GM21381 (cell line): Measurements from ENCODE around the gene PRICKLE4.

ENCODE experiments used
- ATAC-seq: cut with Tn5 transposase; IDR thresholded peaks from one replicate; pipeline ENCODE4 v1.9.1; 2021; ENCODE audit warnings: mild to moderate bottlenecking, moderate library complexity; ENCODE audit not compliant: unreplicated experiment

The PRICKLE4 gene, protein sequence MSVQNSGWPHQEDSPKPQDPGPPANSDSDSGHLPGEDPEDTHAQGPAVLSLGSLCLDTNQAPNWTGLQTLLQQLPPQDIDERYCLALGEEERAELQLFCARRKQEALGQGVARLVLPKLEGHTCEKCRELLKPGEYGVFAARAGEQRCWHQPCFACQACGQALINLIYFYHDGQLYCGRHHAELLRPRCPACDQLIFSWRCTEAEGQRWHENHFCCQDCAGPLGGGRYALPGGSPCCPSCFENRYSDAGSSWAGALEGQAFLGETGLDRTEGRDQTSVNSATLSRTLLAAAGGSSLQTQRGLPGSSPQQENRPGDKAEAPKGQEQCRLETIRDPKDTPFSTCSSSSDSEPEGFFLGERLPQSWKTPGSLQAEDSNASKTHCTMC

DNA sequence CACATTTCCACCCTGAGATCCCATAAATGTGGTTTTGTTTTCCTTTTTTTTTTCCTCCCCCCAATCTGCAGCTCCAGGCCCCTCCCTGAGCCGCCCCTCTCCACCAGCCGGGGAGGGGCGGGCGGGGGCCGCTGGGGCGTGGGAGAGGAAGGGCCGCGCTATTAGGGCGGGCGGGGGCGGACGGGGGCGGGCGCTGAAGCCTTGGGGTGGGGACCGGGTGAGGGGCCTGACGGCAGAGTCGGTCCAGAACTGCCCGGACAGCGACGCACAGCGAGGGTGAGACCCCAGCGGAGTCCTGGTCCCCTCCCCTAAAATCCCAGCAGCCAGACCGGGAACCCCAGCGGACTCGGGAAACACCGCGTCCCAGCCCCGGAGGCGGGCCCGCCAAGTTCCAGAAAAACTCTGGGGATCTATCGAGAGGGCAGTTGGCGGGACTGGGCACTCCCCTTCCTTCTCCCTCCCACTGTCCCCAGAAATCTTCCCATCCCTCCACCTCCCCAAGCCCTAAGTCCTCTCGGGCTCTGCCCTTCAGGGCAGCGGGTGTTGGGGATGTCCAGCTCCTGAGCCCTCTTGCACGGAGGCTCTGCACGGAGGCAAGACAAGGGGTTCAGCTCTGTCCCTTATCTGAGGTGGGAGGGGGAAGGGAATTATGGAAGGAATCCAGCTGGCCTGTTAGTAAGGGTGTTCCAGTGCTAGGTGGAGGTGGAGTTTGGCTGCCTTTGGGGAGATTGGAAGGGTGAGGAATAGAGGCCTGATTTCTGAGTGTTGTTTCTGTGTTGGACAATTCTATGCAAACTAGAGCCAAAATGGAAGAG, at the start of gene PRICKLE4:
PRICKLE4 (plus strand) TSS at position 232 of the 815 bp plus-strand sequence. CDS start 2,692 bp downstream, outside the sequence.
- no peak for ATAC-seq

- ATAC-seq: no peak
Observed at GRCh38 chr6:41731561-41732086, 49.0 kb upstream of the PRICKLE4 start.

DNA sequence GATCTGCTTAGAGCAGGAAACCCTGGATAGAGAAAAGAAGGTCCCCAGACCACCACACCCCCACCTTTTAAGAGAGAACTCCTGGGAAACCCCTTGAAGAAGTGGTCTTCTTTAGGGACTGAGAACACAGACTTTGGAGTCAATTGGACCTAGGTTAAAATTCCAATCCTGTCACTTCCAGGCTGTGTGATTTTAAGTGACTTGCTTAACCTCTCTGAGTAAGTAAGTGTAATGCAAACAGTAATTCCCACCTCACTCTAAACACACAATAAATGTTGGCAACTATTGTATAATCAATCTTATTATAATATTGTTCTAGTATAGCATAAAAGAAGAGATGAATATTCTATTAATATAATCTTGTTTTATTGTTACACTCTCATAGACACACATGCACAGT, 48.4 kb upstream of the PRICKLE4 start:
- no peak for ATAC-seq

GRCh38 chr6:41732591-41733359, 47.8 kb upstream of the PRICKLE4 start:
- ATAC-seq: peak; percentile 21

- ATAC-seq: no peak
Observed at GRCh38 chr6:41733360-41733706, 47.2 kb upstream of the PRICKLE4 start.

GRCh38 chr6:41733707-41734665, 46.6 kb upstream of the PRICKLE4 start:
- peak; percentile 43 for ATAC-seq

GRCh38 chr6:41734666-41735426, 45.7 kb upstream of the PRICKLE4 start:
- peak; percentile 18 for ATAC-seq

DNA sequence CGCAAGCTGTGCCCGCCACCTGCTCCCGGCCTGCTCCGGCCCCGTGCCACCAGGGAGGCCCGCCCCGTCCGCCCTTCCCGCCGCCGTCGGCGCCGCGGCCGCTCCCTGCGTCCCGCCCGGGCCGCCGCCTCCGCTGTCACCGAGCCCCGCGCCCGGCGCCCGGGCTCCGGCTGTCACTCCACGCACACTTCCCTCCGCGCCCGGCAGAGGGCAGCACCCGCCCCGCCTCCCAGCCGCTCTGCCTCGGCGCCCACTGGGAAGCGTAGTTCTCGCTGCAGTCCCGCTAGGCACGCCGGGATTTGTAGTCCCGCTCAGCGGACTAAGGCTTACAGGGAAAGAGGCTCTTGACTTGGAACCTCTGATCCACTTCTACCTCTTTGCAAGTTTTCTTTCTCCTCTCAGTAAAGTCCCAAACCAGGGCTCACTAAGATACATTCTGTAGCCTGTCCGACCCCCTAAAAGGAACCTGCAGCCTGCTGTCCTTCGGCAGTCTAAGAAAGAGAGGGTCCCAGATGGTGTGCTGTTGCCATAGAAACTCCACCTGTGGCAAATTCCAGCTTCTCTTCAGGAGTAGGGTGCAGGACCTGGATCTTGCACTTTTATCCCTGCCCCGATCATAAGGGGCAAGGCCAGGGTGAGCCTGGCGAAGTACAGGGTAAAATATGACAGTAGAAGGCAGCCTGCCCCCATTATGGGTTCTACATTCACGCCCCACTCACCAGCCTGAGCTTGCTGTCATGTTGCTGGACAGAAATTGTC, 45.0 kb upstream of the PRICKLE4 start, which contains the start of gene TFEB:
TFEB (minus strand) TSS at position 182 of the 759 bp plus-strand sequence. CDS start 44,395 bp downstream, outside the sequence.
- peak; percentile 50 for ATAC-seq

GRCh38 chr6:41736186-41736733, 44.3 kb upstream of the PRICKLE4 start:
- no peak for ATAC-seq

DNA sequence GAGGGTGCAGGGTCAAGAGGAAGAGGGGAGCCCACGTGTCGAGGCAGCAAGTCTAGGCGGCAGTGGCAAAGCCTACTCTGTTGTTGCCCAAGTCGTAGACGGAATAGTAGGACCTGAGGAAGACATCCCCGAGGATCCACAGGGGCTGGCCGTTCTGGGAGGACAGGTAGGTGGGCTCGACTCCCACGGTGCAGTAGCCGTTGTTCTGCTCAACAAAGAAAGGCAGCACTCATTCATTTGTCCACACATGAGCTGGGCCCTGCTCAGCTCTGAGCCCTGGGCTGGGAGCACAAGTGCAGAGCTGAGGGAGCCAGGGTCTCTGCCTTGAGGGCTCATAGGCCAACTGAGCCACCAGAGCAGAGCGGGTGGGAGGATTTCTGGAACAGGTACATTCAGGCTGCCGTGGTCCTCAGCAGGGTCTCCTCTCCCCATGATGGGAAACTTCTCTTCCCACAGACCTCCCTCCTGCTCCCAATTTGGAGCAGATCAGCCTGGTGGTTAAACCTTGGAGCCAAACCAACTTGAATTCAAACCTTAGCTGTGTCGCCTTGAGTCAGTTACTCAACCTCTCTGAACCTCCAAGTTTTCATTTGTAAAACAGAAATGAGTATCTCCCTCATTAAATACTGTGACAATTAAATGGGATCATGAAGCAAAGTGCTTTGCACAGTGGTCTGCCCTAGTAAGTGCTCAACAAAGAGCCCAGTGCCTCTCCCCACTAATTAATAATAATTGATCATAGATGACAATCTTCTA, 43.6 kb upstream of the PRICKLE4 start:
- ATAC-seq: no peak

- no peak for ATAC-seq
Observed at GRCh38 chr6:41737591-41738130, 42.9 kb upstream of the PRICKLE4 start.

DNA sequence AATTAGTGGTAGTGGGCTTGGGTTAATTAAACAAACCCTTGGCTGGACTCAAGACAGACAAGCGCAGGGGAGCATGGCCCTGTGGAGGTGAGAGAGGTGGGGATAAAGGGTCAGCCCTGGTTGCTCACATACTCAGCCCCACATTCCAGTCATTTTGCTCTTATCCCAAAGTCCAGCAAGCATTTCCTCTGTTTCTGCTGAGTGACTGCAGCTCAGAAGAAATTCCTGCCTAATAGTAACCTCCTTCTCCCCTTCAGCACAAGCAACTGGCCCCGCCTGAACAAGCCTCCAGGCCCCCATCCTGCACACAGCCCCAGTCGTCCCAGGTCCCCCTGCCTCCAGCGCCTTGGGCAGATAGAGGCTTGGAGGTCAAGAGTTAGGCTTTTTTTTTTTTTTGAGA, 41.5 kb upstream of the PRICKLE4 start:
- ATAC-seq: no peak

DNA sequence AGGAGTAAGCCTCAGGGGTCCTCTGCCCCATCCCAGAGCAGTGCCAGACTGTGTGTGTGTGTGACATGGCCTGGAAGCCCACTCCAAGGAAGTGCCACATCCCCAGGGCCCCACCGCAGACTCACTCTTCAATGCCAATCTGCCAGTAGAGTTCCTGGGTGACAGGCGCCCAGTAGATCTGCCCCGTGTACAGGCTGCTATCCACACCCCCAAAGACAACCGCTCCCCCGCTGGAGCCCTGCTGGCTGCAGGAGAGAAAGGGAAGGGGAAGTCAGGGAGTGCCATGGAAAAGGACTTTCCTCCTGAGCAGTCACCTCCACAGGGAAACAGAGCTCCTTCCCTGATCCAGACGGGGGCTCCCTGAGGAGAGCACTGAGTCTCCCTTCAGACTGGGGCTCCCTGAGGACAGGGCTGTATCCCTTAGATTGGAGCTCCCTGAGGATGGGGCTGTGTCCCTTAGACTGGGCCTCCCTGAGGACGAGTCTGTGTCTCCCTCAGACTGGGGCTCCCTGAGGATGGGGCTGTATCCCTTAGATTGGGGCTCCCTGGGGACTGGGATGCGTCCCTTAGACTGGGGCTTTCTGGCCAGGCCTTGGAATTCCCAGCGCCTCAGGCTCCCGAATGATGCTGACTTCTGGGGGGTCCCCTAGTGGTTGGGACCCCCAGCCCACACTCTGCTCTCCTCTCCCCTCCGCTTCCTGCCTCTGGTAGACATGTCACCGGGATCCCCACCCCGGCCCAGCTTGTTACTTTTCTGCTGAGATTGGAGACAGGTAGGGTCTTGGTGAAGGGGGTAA, 40.0 kb upstream of the PRICKLE4 start:
- ATAC-seq: no peak

GRCh38 chr6:41741625-41742490, 38.7 kb upstream of the PRICKLE4 start:
- ATAC-seq: no peak
